K562 (cell line): ENCODE data around the gene EFEMP2. TPM values are rescaled to one million over a fixed set of nuclear protein-coding genes. Genes with fewer than 3 reads are reported as not detected.

ENCODE experiments used
- CHD1 ChIP-seq: fragments of 200-600 bp; sonication (generic); IDR thresholded peaks from one replicate; pipeline ENCODE4 v1.6.1; 2012; ENCODE audit warnings: mild to moderate bottlenecking, moderate library complexity, low read length, inconsistent platforms
- ELF1 ChIP-seq: fragments of 200-800 bp; sonication (Bioruptor generic); IDR thresholded peaks from 2 replicates; pipeline ENCODE4 v1.6.1; 2016; ENCODE audit warnings: missing genetic modification characterization, missing compliant biosample characterization
- HDAC6 ChIP-seq: IDR thresholded peaks from 2 replicates; pipeline ENCODE4 v1.6.1; 2012; ENCODE audit warnings: low read depth, mild to moderate bottlenecking, control low read depth, inconsistent platforms, low read length, moderate library complexity
- HNRNPH1 ChIP-seq: fragments of 200-400 bp; formaldehyde crosslinking; optimal IDR thresholded peaks from 2 replicates; pipeline ENCODE3; 2017; ENCODE audit warnings: low read depth, mild to moderate bottlenecking, low read length, moderate library complexity
- IFI16 ChIP-seq: fragments of 250-450 bp; sonication (Bioruptor Pico); IDR thresholded peaks from 2 replicates; pipeline ENCODE4 v2.1.2; 2022; ENCODE audit warnings: mild to moderate bottlenecking, inconsistent platforms
- JUND ChIP-seq, 2 experiments: IDR thresholded peaks; 2 replicates in 1 of 2; 3 replicates in 1 of 2; pipeline ENCODE4 v1.6.1; 2011; ENCODE audit warnings: borderline replicate concordance in 2 of 2, low read depth in 2 of 2, low read length in 2 of 2, improper control_type of control experiment in 1 of 2, missing biosample characterization in 1 of 2, missing genetic modification characterization in 1 of 2, missing genetic modification reagents in 1 of 2
- SMARCA4 ChIP-seq: fragments of 450-650 bp; IDR thresholded peaks from 2 replicates; pipeline ENCODE4 v1.6.1; 2016
- SRSF1 ChIP-seq: fragments of 200-400 bp; formaldehyde crosslinking; IDR thresholded peaks from 2 replicates; pipeline ENCODE4 v1.6.1; 2017; ENCODE audit warnings: mild to moderate bottlenecking, low read depth, low read length, moderate library complexity
- TCFL5 ChIP-seq: fragments of 250-450 bp; sonication (Bioruptor Pico); conservative IDR thresholded peaks from 2 replicates; pipeline ENCODE4 v1.6.1; 2021; ENCODE audit warnings: mild to moderate bottlenecking, moderate library complexity, matching md5 sums
- ZNF217 ChIP-seq: sonication (generic); formaldehyde crosslinking; IDR thresholded peaks from 2 replicates; pipeline ENCODE4 v1.8.0; 2022; ENCODE audit warnings: mild to moderate bottlenecking, missing genetic modification reagents
- ZNF274 ChIP-seq: IDR thresholded peaks from 2 replicates; pipeline ENCODE4 v1.6.1; 2011; ENCODE audit warnings: low read depth, mild to moderate bottlenecking, low read length, moderate library complexity, borderline replicate concordance
- polyA plus RNA-seq, 8 experiments: library from polyadenylated mRNA; depleted of rRNA in 4 of 8; stranded (reverse) in 5 of 8; unstranded in 3 of 8; fragments of >200 nt; fragmentation: Nextera tagmentation in 2 of 8; fragmentation: Illumina TruSeq in 1 of 8; extraction: Ambion mirVana in 2 of 8; extraction: Trizol in 1 of 8; gene quantifications; 2 replicates each; pipeline versions ENCODE4 v1.2.1 to v1.2.3, GENCODE V29; 2011 to 2014; ENCODE audit warnings: inconsistent platforms in 1 of 8, missing spikeins in 1 of 8
- total RNA-seq, 7 experiments: library from RNA; depleted of rRNA in 6 of 7; stranded (reverse); fragments of >200 nt in 6 of 7; fragmentation: Illumina TruSeq in 2 of 7; extraction: Trizol in 2 of 7; gene quantifications; 2 replicates each; pipeline versions ENCODE4 v1.2.1 to v1.2.3, GENCODE V29; 2011 to 2021; ENCODE audit warnings: low replicate concordance in 1 of 7
- TF ChIP-seq, protein P1 (sequence below): fragments of 250-450 bp; sonication (Bioruptor Pico); IDR thresholded peaks from 2 replicates; pipeline ENCODE4 v1.5.0; 2020; ENCODE audit warnings: mild to moderate bottlenecking, borderline replicate concordance
- TF ChIP-seq, protein P2 (sequence below): fragments of 250-450 bp; sonication (Bioruptor Pico); IDR thresholded peaks from 2 replicates; pipeline ENCODE4 v1.8.0; 2022; ENCODE audit warnings: moderate library complexity, mild to moderate bottlenecking, inconsistent platforms
- TF ChIP-seq, protein P3 (sequence below): fragments of 250-450 bp; sonication (Bioruptor Pico); IDR thresholded peaks from 2 replicates; pipeline ENCODE4 v1.4.0; 2020; ENCODE audit warnings: mild to moderate bottlenecking, moderate library complexity

Gene EFEMP2
- total and polyA plus RNA-seq, 9 of the 15 experiments (the other 6 are each of a cell fraction or from before 2014, with no cell fraction given): 0.07 to 2.9 (median 0.69) TPM; not detected in 1

DNA sequence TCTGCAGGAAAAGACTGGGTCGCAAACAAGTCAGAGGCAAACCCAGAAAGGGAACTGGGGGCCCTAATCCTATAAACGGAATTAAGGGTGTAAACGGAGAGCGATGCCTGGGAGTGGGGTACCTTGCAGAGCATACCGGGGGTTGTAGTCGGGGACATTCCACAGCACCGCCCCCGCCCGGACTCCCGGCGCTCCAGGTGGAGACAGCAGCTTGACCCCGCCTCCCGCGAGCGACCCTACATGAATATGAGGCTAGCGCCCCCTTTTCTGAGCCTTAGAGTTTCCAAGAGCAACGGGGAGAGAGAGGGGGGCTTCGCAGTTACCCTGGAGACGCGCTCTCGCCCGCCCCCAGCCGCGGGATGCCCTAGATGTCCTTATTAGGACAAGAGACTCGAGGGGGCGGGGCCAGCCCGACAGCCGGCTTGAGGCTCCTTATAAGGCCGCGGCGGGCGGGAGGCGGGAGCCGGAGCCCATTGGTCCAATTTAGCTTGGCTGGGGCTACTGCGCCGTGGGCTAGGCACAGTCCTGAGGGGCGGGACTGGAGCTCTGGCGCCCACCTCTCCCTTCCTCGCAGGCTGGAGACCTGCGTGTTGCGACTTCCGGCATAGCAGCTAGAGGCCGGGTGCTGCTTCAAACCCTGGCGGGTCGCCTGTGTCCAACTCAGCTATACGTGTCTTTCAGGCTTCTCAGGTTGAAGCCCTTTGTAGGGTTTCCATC lies 13.3 kb downstream of the EFEMP2 start (continued):
- TF ChIP-seq ZNF217: no peak
- TF ChIP-seq IFI16: no peak
- no peak for TF ChIP-seq TCFL5 (CRISPR knock-in tag)
- peak; percentile 80 for TF ChIP-seq ELF1 (tag)
- TF ChIP-seq, protein P1, sequence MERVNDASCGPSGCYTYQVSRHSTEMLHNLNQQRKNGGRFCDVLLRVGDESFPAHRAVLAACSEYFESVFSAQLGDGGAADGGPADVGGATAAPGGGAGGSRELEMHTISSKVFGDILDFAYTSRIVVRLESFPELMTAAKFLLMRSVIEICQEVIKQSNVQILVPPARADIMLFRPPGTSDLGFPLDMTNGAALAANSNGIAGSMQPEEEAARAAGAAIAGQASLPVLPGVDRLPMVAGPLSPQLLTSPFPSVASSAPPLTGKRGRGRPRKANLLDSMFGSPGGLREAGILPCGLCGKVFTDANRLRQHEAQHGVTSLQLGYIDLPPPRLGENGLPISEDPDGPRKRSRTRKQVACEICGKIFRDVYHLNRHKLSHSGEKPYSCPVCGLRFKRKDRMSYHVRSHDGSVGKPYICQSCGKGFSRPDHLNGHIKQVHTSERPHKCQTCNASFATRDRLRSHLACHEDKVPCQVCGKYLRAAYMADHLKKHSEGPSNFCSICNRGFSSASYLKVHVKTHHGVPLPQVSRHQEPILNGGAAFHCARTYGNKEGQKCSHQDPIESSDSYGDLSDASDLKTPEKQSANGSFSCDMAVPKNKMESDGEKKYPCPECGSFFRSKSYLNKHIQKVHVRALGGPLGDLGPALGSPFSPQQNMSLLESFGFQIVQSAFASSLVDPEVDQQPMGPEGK: no peak
- TF ChIP-seq SRSF1: no peak
- TF ChIP-seq JUND (IDR thresholded peaks at IDR 0.05; ENCODE audit: borderline replicate concordance, low read depth, low read length): no peak
- no peak; the same call in 2 of the 3 replicates for TF ChIP-seq JUND (tag; IDR thresholded peaks at IDR 0.05; ENCODE audit: borderline replicate concordance, low read depth, low read length)
- TF ChIP-seq, protein P2, sequence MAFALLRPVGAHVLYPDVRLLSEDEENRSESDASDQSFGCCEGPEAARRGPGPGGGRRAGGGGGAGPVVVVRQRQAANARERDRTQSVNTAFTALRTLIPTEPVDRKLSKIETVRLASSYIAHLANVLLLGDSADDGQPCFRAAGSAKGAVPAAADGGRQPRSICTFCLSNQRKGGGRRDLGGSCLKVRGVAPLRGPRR (CRISPR knock-in tag): no peak
- no peak for TF ChIP-seq HDAC6
- no peak for TF ChIP-seq HNRNPH1
- no peak for TF ChIP-seq SMARCA4
- no peak for TF ChIP-seq ZNF274
- TF ChIP-seq, protein P3, sequence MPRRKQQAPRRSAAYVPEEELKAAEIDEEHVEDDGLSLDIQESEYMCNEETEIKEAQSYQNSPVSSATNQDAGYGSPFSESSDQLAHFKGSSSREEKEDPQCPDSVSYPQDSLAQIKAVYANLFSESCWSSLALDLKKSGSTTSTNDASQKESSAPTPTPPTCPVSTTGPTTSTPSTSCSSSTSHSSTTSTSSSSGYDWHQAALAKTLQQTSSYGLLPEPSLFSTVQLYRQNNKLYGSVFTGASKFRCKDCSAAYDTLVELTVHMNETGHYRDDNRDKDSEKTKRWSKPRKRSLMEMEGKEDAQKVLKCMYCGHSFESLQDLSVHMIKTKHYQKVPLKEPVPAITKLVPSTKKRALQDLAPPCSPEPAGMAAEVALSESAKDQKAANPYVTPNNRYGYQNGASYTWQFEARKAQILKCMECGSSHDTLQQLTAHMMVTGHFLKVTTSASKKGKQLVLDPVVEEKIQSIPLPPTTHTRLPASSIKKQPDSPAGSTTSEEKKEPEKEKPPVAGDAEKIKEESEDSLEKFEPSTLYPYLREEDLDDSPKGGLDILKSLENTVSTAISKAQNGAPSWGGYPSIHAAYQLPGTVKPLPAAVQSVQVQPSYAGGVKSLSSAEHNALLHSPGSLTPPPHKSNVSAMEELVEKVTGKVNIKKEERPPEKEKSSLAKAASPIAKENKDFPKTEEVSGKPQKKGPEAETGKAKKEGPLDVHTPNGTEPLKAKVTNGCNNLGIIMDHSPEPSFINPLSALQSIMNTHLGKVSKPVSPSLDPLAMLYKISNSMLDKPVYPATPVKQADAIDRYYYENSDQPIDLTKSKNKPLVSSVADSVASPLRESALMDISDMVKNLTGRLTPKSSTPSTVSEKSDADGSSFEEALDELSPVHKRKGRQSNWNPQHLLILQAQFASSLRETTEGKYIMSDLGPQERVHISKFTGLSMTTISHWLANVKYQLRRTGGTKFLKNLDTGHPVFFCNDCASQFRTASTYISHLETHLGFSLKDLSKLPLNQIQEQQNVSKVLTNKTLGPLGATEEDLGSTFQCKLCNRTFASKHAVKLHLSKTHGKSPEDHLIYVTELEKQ: no peak
- no peak for TF ChIP-seq CHD1
